Skeletal muscle satellite cell (primary cell): ENCODE data around the gene NR3C1.

Experiments used
- H3K27me3 ChIP-seq: 2 replicates; pipeline ENCODE4 v1.7.0; 2013; ENCODE audit warnings: low read length; ENCODE audit not compliant: control insufficient read depth, insufficient read depth
- H3K36me3 ChIP-seq: 2 replicates; pipeline ENCODE4 v1.7.0; 2013; ENCODE audit warnings: mild to moderate bottlenecking, control low read depth, low read length; ENCODE audit not compliant: insufficient read depth
- H3K4me1 ChIP-seq: 2 replicates; pipeline ENCODE4 v1.7.0; 2013; ENCODE audit warnings: low read length; ENCODE audit not compliant: control insufficient read depth, insufficient read depth
- H3K4me2 ChIP-seq: 2 replicates; pipeline ENCODE4 v1.7.0; 2013; ENCODE audit warnings: mild to moderate bottlenecking, low read length
- H3K4me3 ChIP-seq: 2 replicates; pipeline ENCODE4 v1.7.0; 2013; ENCODE audit warnings: low read length
- H3K9ac ChIP-seq: 2 replicates; pipeline ENCODE4 v1.7.0; 2013; ENCODE audit warnings: mild to moderate bottlenecking, low read depth, low read length, moderate library complexity
- H3K9me3 ChIP-seq: replicated peaks from 2 replicates; pipeline ENCODE4 v1.7.0; 2013; ENCODE audit warnings: mild to moderate bottlenecking, control low read depth, low read length

NR3C1 gene

DNA sequence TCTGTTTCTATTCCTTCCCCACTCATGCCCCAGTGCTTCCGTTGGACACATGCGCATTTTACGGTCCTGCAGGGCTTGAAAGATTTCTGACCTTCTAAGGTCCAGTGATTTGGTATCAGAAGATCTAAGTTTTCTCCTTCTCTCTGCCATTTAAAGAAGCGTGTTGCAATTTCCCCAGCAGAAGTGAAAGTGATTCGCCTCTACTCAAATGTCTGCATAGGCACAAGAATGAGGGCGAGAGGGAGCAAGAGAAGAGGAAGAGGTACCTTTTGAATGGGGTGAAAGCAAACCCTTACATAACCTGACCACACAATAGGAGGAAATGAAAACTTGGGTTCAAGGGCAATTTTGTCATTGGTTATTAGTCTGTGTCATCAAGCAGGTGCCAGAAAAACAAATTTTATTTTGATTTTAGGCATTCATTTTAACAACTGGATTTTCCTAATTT lies 31.7 kb upstream of the NR3C1 start:
- Histone ChIP-seq H3K4me2 (peak overlapping the region; percentile 50), H3K9ac (no peak overlapping the region), H3K36me3 (no peaks in the 10 kb centered on the region), H3K4me3 (no peak overlapping the region), H3K27me3 (no peaks in the 10 kb centered on the region), H3K9me3 (no peaks in the 10 kb centered on the region), H3K4me1 (peaks cover 6% of the 10 kb centered on the region)

- no peak overlapping the region for H3K4me3 ChIP-seq
- no peaks in the 10 kb centered on the region for H3K36me3 ChIP-seq
- H3K9me3 ChIP-seq: no peaks in the 10 kb centered on the region
- H3K4me1 ChIP-seq: peaks cover 6% of the 10 kb centered on the region
- no peak overlapping the region for H3K9ac ChIP-seq
- H3K4me2 ChIP-seq: peak overlapping the region; percentile 50
- H3K27me3 ChIP-seq: no peaks in the 10 kb centered on the region
These were observed 31.0 kb upstream of the NR3C1 start for GRCh38 chr5:143434261-143435209.

DNA sequence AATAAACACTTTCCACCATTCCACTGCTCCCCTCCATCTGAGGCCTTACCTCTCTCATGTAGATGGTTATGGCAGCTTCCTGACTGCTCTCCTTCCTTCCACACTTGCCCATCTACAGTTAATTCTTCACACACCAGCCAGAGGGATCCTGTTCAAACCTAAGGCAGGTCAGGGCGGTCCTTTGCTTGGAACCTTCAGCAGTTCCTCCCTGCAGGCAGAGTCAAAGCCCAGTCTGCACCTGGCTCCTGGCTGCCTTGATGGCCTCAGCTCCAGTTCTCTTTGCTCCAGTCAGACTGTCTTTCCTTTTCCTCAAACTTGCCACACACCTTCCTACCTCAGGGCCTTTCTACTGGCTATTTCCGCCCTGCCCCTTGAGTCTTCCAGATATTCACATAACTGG lies 30.2 kb upstream of the NR3C1 start:
- no peak overlapping the region for H3K4me2 ChIP-seq
- H3K9ac ChIP-seq: no peak overlapping the region
- H3K4me1 ChIP-seq: peaks cover 6% of the 10 kb centered on the region
- no peak overlapping the region for H3K4me3 ChIP-seq
- H3K27me3 ChIP-seq: no peaks in the 10 kb centered on the region
- H3K36me3 ChIP-seq: no peaks in the 10 kb centered on the region
- H3K9me3 ChIP-seq: no peaks in the 10 kb centered on the region

DNA sequence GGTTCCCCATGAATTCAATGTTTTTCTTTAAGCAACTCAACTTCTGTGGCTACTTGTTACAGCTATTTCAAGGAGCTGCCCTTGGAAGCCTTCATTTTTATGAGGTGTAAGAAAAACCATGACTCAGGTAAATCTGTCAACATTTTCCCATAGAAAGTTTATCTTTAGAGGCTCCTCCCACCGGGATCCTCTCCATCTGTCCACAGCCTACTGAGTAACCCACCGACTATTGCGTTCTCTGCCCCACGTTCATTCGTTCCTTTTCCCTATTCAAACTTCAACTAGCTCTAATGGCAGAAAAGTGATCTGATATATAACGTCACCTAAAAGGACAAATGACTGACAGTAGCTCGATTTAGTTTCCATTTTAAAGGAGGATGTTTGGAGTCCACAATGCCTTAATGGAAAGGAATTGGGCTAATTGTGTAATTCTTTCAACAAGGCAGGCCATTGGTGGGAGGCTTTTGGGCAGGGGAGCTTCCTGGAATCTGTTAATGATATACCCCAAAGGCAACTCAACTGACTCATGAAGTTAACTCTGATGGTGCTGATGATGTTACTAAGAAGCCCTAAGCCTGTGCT lies 29.3 kb upstream of the NR3C1 start:
- H3K4me1 ChIP-seq: peaks cover 6% of the 10 kb centered on the region
- H3K27me3 ChIP-seq: no peaks in the 10 kb centered on the region

GRCh38 chr5:143431789-143432188 lies 28.3 kb upstream of the NR3C1 start:
- H3K36me3 ChIP-seq: no peaks in the 10 kb centered on the region
- no peaks in the 10 kb centered on the region for H3K9me3 ChIP-seq
- no peak overlapping the region for H3K4me2 ChIP-seq
- H3K9ac ChIP-seq: no peak overlapping the region
- H3K4me3 ChIP-seq: no peak overlapping the region
- no peaks in the 10 kb centered on the region for H3K27me3 ChIP-seq
- H3K4me1 ChIP-seq: peaks cover 6% of the 10 kb centered on the region

More for the DNA sequence above, 29.3 kb upstream of the NR3C1 start:
- Histone ChIP-seq H3K4me2 (no peak overlapping the region), H3K4me3 (no peak overlapping the region), H3K9me3 (no peaks in the 10 kb centered on the region), H3K36me3 (no peaks in the 10 kb centered on the region), H3K9ac (no peak overlapping the region)

DNA sequence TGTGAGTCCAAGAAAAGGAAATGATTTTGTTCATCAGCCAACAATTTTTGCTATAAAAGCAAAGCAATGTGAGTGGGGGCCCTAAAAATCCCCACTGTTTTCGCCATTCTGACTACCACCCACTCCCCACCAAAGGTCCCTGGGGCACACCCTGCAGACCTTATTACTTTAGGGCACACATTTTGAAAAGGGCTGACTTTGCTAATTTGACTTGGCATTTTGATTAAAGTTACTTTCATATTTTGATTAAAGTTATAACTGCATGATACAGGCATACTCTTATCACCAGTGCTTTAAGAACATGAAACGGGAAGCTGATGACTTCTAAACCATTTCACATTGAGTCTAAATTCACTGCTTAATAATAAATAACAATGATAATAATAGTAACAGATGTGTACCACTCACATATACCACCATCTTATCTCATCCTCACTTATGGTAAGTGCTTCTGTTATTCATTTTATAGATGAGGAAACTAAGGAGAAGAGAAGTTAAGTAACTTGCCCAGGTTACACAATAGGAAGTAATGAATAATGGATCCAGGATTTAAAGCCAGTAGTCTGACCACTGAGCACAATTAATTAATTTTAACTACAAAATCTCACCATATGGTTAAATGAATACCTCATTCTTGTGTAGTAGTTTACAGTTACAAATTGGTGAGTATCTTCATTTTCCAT lies 25.4 kb upstream of the NR3C1 start:
- no peak overlapping the region for H3K4me3 ChIP-seq
- no peak overlapping the region for H3K9ac ChIP-seq
- no peak overlapping the region for H3K4me2 ChIP-seq
- H3K36me3 ChIP-seq: no peaks in the 10 kb centered on the region
- H3K27me3 ChIP-seq: no peaks in the 10 kb centered on the region
- H3K4me1 ChIP-seq: no peaks in the 10 kb centered on the region
- no peaks in the 10 kb centered on the region for H3K9me3 ChIP-seq

GRCh38 chr5:143428155-143428554 lies 24.7 kb upstream of the NR3C1 start:
- Histone ChIP-seq H3K4me3 (no peak overlapping the region), H3K9me3 (no peaks in the 10 kb centered on the region), H3K9ac (no peak overlapping the region), H3K4me2 (no peak overlapping the region), H3K4me1 (no peaks in the 10 kb centered on the region), H3K27me3 (no peaks in the 10 kb centered on the region), H3K36me3 (no peaks in the 10 kb centered on the region)

DNA sequence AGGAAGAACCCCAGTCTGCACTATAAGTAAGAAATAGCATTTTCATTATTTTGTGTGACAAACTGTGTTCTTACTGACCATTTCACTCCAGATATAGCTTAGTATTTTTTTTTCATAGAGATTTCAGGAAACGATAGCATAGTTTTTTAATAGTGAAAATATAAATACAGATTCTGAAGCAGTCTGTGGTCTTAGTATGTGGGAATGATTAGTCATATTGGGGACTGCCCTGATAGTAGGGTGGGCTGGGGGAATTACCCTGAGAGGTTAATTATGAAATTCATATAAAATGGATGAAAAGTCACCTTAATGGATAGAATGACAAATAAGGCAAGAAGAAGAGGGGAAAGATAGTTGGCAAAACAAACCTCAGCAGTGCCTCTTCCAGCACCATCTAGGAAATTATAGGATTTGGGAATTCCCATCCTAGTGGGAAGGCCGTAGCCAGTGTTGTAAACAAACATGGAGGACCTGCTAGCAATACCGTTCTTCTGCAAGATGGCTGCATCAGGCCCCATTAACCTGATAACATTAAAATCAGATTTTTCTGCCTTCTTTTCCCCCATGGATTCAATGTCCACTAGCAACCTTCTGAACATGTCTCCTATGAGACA lies 23.7 kb upstream of the NR3C1 start:
- Histone ChIP-seq H3K4me3 (no peak overlapping the region), H3K4me2 (no peak overlapping the region), H3K9ac (no peak overlapping the region), H3K36me3 (no peaks in the 10 kb centered on the region), H3K27me3 (no peaks in the 10 kb centered on the region), H3K9me3 (no peaks in the 10 kb centered on the region), H3K4me1 (no peaks in the 10 kb centered on the region)

- H3K4me2 ChIP-seq: no peak overlapping the region
- H3K4me1 ChIP-seq: no peaks in the 10 kb centered on the region
- H3K9ac ChIP-seq: no peak overlapping the region
- no peaks in the 10 kb centered on the region for H3K36me3 ChIP-seq
- no peaks in the 10 kb centered on the region for H3K27me3 ChIP-seq
- H3K4me3 ChIP-seq: no peak overlapping the region
- no peaks in the 10 kb centered on the region for H3K9me3 ChIP-seq
These were observed 23.0 kb upstream of the NR3C1 start for GRCh38 chr5:143426437-143426991.

- H3K4me1 ChIP-seq: no peaks in the 10 kb centered on the region
- H3K4me2 ChIP-seq: no peak overlapping the region
- no peaks in the 10 kb centered on the region for H3K36me3 ChIP-seq
- no peak overlapping the region for H3K4me3 ChIP-seq
- H3K9me3 ChIP-seq: no peaks in the 10 kb centered on the region
- no peaks in the 10 kb centered on the region for H3K27me3 ChIP-seq
- H3K9ac ChIP-seq: no peak overlapping the region
These were observed 22.3 kb upstream of the NR3C1 start for GRCh38 chr5:143425835-143426234.
